Activated T-cell treated with anti-CD3 and anti-CD28 coated beads, Interleukin-2, amount 50 U/mL, for 4 hours (primary cell): Measurements from ENCODE around the gene PCSK5. TPM values are rescaled to one million over a fixed set of nuclear protein-coding genes. Genes with fewer than 3 reads are reported as not detected.

Experiments used
- ATAC-seq, 2 donors: fragments of 200-7000 bp; cut with Tn5 transposase; one replicate each; pipeline ENCODE4 v1.10.0; 2021
- DNase-seq: peaks from one replicate; pipeline ENCODE4 v3.0.0-alpha.2; 2020
- H3K27me3 Mint-ChIP-seq: one replicate; pipeline ENCODE4 v1.8.0; 2021; ENCODE audit warnings: low read depth, mixed read lengths
- H3K36me3 Mint-ChIP-seq: one replicate; pipeline ENCODE4 v1.8.0; 2022; ENCODE audit warnings: mixed read lengths; ENCODE audit not compliant: insufficient read depth
- H3K4me1 Mint-ChIP-seq: one replicate; pipeline ENCODE4 v1.8.0; 2021; ENCODE audit warnings: low read depth, mixed read lengths
- H3K4me3 Mint-ChIP-seq: one replicate; pipeline ENCODE4 v1.8.0; 2021; ENCODE audit warnings: mild to moderate bottlenecking, moderate library complexity, mixed read lengths
- H3K9me3 Mint-ChIP-seq: one replicate; pipeline ENCODE4 v1.8.0; 2021; ENCODE audit warnings: mixed read lengths
- total RNA-seq, 3 donors: library from RNA; stranded (reverse); gene quantifications; one replicate each; pipeline ENCODE4 v1.2.1, GENCODE V29; 2021

Gene PCSK5
- total RNA-seq, 3 donors from 2014 or later = 1.0 to 1.7 (median 1.6) TPM

DNA sequence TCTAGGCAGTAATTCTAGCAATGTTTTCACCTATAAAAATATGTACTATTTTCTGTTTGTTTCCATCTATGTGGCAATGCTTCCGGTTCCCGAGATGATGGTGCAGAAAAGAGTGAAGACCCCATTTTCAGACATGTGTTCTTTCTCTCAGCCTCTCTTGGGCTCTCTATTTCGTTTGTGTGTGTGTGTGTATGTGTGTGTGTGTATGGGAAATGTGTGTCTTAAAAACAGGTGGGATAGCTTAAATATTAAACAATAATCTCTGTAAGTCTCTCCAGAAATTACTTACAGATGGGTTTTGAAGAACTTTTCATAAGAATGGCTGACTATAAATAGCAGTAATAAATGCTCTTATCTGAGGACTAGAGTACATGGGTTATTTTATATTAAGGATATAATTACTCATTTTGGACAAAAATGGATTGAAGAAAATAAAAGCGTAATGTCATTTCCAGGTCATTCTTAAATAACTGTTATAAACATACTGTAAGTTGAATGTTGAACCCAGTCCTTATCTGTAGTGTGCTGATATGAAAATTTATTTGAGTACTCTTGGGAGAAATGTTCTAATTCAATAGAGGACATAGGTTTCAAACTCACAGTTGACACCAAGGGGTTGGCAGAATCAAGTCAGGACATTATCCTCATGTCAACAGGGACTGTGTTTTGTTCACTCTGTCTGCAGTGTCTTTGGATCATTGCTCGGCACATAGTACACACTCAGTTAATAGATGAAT, 31.1 kb downstream of the PCSK5 start:
- Mint-ChIP-seq H3K9me3 (no peaks in the 10 kb centered on the region), H3K4me3 (no peak overlapping the region), H3K4me1 (peaks cover 10% of the 10 kb centered on the region), H3K27me3 (no peaks in the 10 kb centered on the region), H3K36me3 (no peaks in the 10 kb centered on the region)
- ATAC-seq (no peak), DNase-seq (no peak)

DNA sequence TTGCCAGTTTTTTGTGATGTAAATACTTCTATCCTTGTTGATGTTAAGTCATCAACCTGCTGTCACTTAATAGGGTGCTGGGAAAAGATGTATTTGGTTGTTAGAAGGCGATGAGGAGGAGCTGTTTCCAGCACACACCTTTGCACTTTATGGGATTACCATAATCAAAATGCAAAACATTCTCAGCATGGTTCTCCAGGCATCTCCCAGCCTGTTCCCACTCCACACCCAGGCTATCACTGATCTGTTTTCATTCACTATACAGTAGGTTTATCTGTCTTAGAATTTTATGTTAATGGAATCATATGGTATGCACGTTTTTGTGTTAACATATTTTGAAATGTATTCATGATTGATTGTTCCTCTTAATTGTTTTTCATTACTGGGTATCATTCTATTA, 35.9 kb downstream of the PCSK5 start:
- DNase-seq (no peak), ATAC-seq (no peak)
- H3K9me3 Mint-ChIP-seq = no peaks in the 10 kb centered on the region
- H3K4me3 Mint-ChIP-seq = no peak overlapping the region
- no peaks in the 10 kb centered on the region for H3K27me3 Mint-ChIP-seq
- H3K36me3 Mint-ChIP-seq = no peaks in the 10 kb centered on the region
- H3K4me1 Mint-ChIP-seq = peaks cover 8% of the 10 kb centered on the region

GRCh38 chr9:75927356-75927755, 36.9 kb downstream of the PCSK5 start:
- Mint-ChIP-seq H3K36me3 (no peaks in the 10 kb centered on the region), H3K4me3 (no peak overlapping the region), H3K27me3 (no peaks in the 10 kb centered on the region), H3K9me3 (no peaks in the 10 kb centered on the region), H3K4me1 (peaks cover 8% of the 10 kb centered on the region)
- ATAC-seq = no peak
- no peak for DNase-seq

- ATAC-seq = no peak
- peaks cover 6% of the 10 kb centered on the region for H3K4me1 Mint-ChIP-seq
These were observed 39.7 kb downstream of the PCSK5 start for GRCh38 chr9:75930190-75930589.

DNA sequence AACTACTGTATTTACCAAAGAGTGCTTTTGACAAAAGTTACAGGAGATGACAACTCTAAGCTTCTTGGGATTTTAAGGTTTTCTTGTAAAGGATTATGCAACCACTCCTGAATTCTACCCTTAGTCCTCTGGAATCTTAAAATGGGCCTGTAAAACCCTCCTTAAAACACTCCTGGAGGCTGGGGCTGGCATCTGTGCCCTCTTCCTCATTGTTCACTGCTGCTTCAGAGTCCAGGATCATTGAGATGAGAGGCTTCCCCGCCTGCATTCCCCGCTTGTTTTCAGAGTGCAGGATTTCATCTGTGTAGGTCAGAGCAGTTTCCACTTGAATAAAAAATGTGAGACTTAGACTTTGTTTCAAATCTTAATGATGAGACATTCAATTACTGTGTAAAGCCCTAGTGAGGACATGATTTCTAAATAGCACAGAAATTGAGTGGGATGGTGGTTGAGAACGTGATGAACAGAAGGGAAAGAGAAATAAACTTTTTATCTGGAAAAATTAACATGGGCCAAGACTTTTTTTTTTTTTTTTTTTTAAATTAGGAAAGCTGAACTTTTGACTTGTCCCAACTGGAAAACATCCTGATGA, 40.4 kb downstream of the PCSK5 start:
- Mint-ChIP-seq H3K4me3 (no peak overlapping the region), H3K36me3 (peaks cover 6% of the 10 kb centered on the region), H3K27me3 (no peaks in the 10 kb centered on the region), H3K9me3 (no peaks in the 10 kb centered on the region), H3K4me1 (peaks cover 2% of the 10 kb centered on the region)
- ATAC-seq (no peak), DNase-seq (no peak)

More at GRCh38 chr9:75930190-75930589, 39.7 kb downstream of the PCSK5 start:
- no peaks in the 10 kb centered on the region for H3K27me3 Mint-ChIP-seq
- no peak for DNase-seq
- H3K9me3 Mint-ChIP-seq = no peaks in the 10 kb centered on the region
- no peak overlapping the region for H3K4me3 Mint-ChIP-seq
- H3K36me3 Mint-ChIP-seq = peaks cover 6% of the 10 kb centered on the region

GRCh38 chr9:75933982-75934381, 43.5 kb downstream of the PCSK5 start:
- Mint-ChIP-seq H3K36me3 (peaks cover 12% of the 10 kb centered on the region), H3K4me3 (no peak overlapping the region), H3K4me1 (no peaks in the 10 kb centered on the region), H3K27me3 (no peaks in the 10 kb centered on the region), H3K9me3 (no peaks in the 10 kb centered on the region)
- ATAC-seq (no peak), DNase-seq (no peak)

GRCh38 chr9:75935591-75935990, 45.1 kb downstream of the PCSK5 start:
- peaks cover 14% of the 10 kb centered on the region for H3K36me3 Mint-ChIP-seq
- DNase-seq (no peak), ATAC-seq (no peak)

DNA sequence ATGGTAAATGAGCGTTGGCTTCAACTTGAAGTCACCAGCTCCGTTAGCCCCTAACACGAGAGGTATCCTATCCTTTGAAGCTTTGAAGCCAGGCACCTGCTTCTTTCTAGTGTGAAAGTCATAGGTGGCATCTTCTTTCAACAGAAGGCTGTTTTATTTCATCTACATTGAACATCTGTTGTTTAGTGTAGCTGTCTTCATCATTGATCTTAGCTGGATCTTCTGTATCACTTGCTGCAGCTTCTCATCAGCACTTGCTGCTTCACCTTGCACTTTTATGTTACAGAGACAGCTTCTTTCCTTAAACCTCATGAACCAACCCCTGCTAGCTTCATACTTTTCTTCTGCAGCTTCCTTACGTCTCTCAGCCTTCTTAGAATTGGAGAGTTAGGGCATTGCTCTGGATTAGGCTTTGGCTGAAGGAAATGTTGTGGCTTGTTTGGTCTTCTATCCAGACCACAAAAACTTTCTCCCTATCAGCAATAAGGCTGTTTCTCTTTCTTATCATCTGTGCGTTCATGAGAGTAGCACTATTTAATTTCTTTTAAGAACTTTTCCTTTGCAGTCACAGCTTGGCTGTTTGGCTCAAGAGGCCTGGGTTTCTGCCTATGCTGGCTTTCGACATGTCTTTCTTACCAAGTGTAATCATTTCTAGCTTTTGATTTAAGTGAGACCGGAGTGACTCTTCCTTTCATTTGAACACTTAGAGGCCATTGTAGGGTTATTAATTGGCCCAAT, 47.2 kb downstream of the PCSK5 start:
- Mint-ChIP-seq H3K27me3 (no peaks in the 10 kb centered on the region), H3K36me3 (peaks cover 18% of the 10 kb centered on the region), H3K4me3 (no peak overlapping the region), H3K9me3 (no peaks in the 10 kb centered on the region), H3K4me1 (peaks cover 2% of the 10 kb centered on the region)
- no peak for DNase-seq
- no peak for ATAC-seq

More at GRCh38 chr9:75935591-75935990, 45.1 kb downstream of the PCSK5 start:
- Mint-ChIP-seq H3K27me3 (no peaks in the 10 kb centered on the region), H3K4me1 (no peaks in the 10 kb centered on the region), H3K4me3 (no peak overlapping the region), H3K9me3 (no peaks in the 10 kb centered on the region)

DNA sequence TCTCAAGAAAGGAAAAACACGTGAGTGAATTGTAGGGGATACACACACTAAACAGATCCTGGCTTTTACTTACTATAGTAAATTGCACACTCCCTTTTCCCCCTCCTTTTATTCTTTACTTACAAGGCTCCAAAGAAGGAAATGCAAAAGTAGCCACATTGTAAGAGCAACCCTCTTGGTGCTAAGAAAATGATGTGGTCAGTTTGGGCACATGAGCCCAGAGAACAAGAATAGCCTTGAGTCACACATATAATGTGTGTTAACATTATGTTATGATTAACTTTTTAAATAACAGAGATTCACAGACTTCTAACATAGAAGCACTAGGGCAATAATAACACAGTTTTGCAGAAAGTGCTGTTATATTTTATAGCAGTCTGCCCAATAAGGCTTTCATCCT, 48.5 kb downstream of the PCSK5 start:
- no peaks in the 10 kb centered on the region for H3K27me3 Mint-ChIP-seq
- ATAC-seq = no peak
- no peaks in the 10 kb centered on the region for H3K9me3 Mint-ChIP-seq
- H3K36me3 Mint-ChIP-seq = peaks cover 15% of the 10 kb centered on the region
- H3K4me3 Mint-ChIP-seq = no peak overlapping the region
- peaks cover 2% of the 10 kb centered on the region for H3K4me1 Mint-ChIP-seq
- no peak for DNase-seq

DNA sequence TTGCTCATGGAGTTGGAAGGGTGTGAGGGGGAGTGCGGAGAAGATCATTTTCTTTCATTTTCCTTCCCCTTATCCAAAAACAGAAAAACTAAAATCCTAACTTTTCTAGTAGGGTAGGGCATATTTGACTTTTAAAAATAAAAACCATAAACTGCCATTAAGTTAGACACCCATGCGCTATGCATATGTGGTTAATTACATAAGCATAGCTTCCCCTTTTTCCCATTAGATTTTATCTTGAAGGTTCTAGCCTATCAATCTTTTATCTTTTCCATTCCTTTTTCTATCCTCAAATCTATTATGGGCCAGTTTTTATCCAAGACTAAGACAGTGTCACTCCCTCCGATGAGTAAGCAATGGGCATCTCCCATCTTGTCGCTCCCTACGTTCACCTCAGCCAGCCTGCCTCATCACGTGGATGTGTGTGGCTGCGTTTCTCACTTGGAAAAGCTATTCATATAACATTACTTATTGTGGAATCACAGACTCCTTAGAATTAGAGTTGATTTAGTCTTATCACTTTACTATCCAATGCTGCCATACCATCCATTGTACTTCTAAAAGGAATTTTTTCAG, 49.2 kb downstream of the PCSK5 start:
- Mint-ChIP-seq H3K27me3 (no peaks in the 10 kb centered on the region), H3K9me3 (no peaks in the 10 kb centered on the region), H3K4me3 (no peak overlapping the region), H3K4me1 (peaks cover 2% of the 10 kb centered on the region), H3K36me3 (peaks cover 15% of the 10 kb centered on the region)
- DNase-seq (no peak), ATAC-seq (no peak)

GRCh38 chr9:75941066-75941465, 50.6 kb downstream of the PCSK5 start:
- no peak for ATAC-seq
- Mint-ChIP-seq H3K36me3 (peaks cover 20% of the 10 kb centered on the region), H3K4me1 (peaks cover 4% of the 10 kb centered on the region), H3K9me3 (no peaks in the 10 kb centered on the region), H3K4me3 (no peak overlapping the region), H3K27me3 (no peaks in the 10 kb centered on the region)
- no peak for DNase-seq

DNA sequence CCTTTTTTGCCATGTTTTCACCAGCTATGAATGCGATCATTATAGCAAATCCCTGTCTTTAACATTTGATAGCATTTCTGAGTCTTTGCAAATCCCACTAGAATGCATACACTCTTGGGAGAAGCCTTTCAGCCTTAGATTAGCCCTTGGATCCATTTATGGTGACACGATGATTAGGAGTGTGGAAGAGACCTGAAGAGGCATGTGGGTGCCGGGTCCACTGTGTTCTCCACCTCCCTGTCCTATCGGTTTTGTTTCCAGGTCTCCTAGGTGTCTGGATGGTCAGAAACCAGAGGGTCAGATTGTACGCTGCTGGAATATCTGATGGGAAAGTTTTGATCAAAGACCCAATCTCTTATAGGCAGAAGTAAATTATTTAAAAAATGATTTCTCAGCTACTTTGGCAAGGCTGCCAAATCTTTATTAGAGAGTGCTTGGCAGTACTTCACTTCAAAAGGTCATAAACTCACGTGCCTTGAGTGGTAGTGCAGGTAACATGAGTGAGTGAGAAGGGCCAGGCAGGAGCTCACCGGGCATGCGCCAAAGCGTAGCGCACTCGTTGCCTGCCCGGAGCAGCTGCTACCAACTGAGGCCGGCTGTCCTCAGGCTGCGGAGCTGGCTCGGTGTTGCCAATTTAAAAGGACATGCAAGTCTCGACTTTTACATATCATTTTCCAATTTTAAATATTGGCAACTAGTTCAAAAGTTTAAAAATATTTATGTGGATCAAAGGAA, 51.3 kb downstream of the PCSK5 start:
- DNase-seq = no peak

GRCh38 chr9:75946766-75947165, 56.3 kb downstream of the PCSK5 start:
- H3K36me3 Mint-ChIP-seq = peaks cover 26% of the 10 kb centered on the region
- H3K4me1 Mint-ChIP-seq = peaks cover 4% of the 10 kb centered on the region
- H3K27me3 Mint-ChIP-seq = no peaks in the 10 kb centered on the region
- ATAC-seq (no peak), DNase-seq (no peak)
- no peaks in the 10 kb centered on the region for H3K9me3 Mint-ChIP-seq
- H3K4me3 Mint-ChIP-seq = no peak overlapping the region

More for the DNA sequence above, 51.3 kb downstream of the PCSK5 start:
- Mint-ChIP-seq H3K36me3 (peaks cover 15% of the 10 kb centered on the region), H3K27me3 (no peaks in the 10 kb centered on the region), H3K9me3 (no peaks in the 10 kb centered on the region), H3K4me1 (peaks cover 4% of the 10 kb centered on the region), H3K4me3 (no peak overlapping the region)
- ATAC-seq = no peak

DNA sequence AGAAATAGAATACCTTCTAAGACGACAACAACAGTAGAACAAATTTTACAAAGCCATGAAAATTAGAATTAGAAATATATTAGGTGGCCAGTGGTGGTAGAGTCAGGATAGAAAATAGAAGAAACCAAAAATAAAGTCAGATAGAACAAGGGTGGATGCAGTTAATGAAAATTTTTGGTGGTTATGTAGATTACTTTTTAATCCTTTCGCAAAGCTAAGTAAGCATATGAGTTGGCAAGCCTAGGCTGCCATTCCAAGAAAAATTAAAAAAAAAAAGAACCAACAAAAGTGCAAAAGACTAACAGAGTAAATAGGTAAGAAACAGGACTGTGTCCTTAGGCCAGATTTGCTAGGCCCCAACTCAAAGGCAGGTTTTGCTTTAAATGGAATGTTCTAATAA, 56.8 kb downstream of the PCSK5 start:
- Mint-ChIP-seq H3K36me3 (peaks cover 26% of the 10 kb centered on the region), H3K4me3 (no peak overlapping the region), H3K4me1 (peaks cover 4% of the 10 kb centered on the region), H3K27me3 (no peaks in the 10 kb centered on the region), H3K9me3 (no peaks in the 10 kb centered on the region)
- no peak for DNase-seq
- no peak for ATAC-seq
